MG63 (cell line): Measurements from ENCODE around the gene ADCYAP1. TPM values are rescaled to one million over a fixed set of nuclear protein-coding genes. Genes with fewer than 3 reads are reported as not detected.
"Not testable (repeated sequence)": the region's sequence is repeated elsewhere in the genome, so short reads cannot be mapped to it uniquely, and the experiment has no call there.

Source experiments
- DNase-seq: peaks from one replicate; pipeline ENCODE4 v3.0.0-alpha.2; 2020
- H3K27me3 ChIP-seq: fragments of 250-450 bp; sonication (Bioruptor Pico); 2 replicates; pipeline ENCODE4 v1.5.1; 2020; ENCODE audit warnings: mild to moderate bottlenecking, moderate library complexity
- H3K36me3 ChIP-seq: fragments of 250-450 bp; sonication (Bioruptor Pico); 2 replicates; pipeline ENCODE4 v1.5.1; 2020; ENCODE audit warnings: mild to moderate bottlenecking, moderate library complexity
- H3K4me3 ChIP-seq: fragments of 250-450 bp; sonication (Bioruptor Pico); 2 replicates; pipeline ENCODE4 v1.5.1; 2020; ENCODE audit warnings: mild to moderate bottlenecking, moderate library complexity
- H3K9me3 ChIP-seq: fragments of 250-450 bp; sonication (Bioruptor Pico); 2 replicates; pipeline ENCODE4 v1.5.1; 2020; ENCODE audit warnings: mild to moderate bottlenecking, moderate library complexity
- total RNA-seq: library from RNA; depleted of rRNA; stranded (reverse); fragments of >200 nt; shearing (Covaris generic); gene quantifications from 2 replicates; pipeline ENCODE4 v1.2.3, GENCODE V29; 2014; ENCODE audit warnings: low replicate concordance; rRNA removed

The ADCYAP1 gene
- 2.8 and 5.7 TPM in 2 replicates for total RNA-seq

DNA sequence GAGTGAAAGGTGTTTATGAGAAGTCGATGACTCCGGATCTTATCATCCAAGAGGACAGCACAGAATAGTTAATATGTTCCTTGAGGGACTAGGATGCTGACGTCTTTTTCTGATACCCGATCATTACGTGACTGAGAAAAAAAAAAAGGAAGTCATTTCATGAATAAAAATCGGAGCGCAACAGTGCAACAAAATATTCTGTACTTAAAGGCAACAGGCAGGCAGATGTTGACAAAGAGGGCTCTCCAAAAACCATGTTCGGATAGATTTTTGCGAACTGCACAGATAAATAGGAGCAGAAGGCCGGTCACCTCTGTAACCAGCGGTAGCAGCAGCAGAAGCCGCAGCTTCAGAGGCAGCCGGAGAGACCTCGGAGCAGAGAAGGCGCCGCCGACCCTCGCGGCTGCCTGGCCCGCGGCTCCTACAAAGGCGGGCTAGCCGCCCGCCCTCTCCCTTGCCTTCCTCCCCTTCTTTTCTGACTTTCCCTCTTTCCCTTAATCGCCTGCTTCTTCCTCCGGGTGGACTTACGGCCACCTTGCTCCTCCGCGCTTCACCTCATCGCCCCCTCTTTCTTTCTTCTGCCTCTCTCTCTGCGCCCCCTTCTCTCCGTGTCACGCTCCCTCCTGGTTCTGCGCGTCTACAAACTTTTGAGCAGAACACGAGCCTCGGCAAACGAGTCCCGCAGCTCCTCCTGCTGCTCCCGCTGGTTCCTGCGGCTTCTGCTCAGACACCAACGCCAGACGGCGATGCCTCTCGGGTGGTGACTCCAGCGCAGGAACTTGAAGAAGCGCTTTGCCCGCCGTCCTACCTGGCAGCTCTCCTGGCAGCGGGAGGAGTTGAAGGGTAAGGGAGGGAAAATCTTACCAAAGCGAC is at the start of gene ADCYAP1:
ADCYAP1 (plus strand) TSS at position 654 of the 873 bp plus-strand sequence. CDS start 516 bp downstream, outside the sequence.
- peaks cover 49% of the 10 kb centered on the region for H3K27me3 ChIP-seq
- H3K4me3 ChIP-seq: no peak within 1 kb of the TSS
- H3K9me3 ChIP-seq: peaks cover 3% of the 10 kb centered on the region; the same call in 1 of the 2 replicates
- no peaks in the 10 kb centered on the region for H3K36me3 ChIP-seq
- DNase-seq: no peak

GRCh38 chr18:857986-858385 is 46.7 kb upstream of the ADCYAP1 start:
- DNase-seq: peak; percentile 53
- Histone ChIP-seq H3K9me3 (no peaks in the 10 kb centered on the region), H3K27me3 (no peaks in the 10 kb centered on the region), H3K4me3 (no peak overlapping the region), H3K36me3 (no peaks in the 10 kb centered on the region)

- peak; percentile 61 for DNase-seq
- Histone ChIP-seq H3K36me3 (no peaks in the 10 kb centered on the region), H3K27me3 (no peaks in the 10 kb centered on the region)
These were observed 39.8 kb upstream of the ADCYAP1 start for GRCh38 chr18:864872-865273.

GRCh38 chr18:867257-867656 is 37.4 kb upstream of the ADCYAP1 start:
- no peaks in the 10 kb centered on the region for H3K9me3 ChIP-seq
- H3K36me3 ChIP-seq: no peaks in the 10 kb centered on the region
- no peak for DNase-seq
- H3K27me3 ChIP-seq: no peaks in the 10 kb centered on the region
- H3K4me3 ChIP-seq: no peak overlapping the region

More at GRCh38 chr18:864872-865273, 39.8 kb upstream of the ADCYAP1 start:
- no peak overlapping the region for H3K4me3 ChIP-seq
- no peaks in the 10 kb centered on the region for H3K9me3 ChIP-seq

DNA sequence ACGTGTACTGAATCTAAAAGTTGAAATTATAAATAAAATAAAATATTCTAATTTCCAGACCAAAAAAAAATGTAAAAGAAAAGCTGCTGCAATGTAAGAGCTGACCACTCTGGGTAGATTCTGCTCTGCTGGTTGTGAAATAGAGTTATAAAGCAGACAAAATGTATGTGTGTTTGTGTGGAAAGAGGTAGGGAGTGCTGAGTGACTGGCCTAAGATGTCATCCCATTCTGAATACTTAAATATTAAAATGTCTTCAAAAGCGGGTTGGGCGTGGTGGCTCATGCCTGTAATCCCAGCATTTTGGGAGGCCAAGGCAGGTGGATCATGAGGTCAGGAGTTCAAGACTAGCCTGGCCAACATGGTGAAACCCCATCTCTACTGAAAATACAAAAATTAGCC is 31.2 kb upstream of the ADCYAP1 start:
- not testable (repeated sequence) for DNase-seq, H3K27me3 ChIP-seq, H3K9me3 ChIP-seq, H3K4me3 ChIP-seq, H3K36me3 ChIP-seq

DNA sequence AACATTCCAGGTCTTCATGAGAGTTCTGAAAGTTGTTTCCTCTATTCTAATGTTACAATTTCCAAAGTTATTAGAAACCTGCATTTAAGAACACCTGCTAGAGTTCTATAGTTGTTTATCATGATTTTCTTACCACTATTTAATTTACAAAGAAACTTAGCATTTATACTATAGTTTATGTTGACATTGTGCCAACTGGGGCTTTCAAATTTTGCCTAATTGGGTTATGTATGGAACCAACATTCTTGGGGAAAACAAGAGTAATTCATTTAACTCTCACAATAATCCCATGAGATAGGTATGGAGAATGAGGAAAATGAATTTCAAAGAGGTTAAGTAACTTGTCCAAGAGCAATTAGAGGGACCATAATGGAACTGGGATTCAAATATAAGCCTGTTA is 28.8 kb upstream of the ADCYAP1 start:
- no peak for DNase-seq
- no peaks in the 10 kb centered on the region for H3K27me3 ChIP-seq
- no peak overlapping the region for H3K4me3 ChIP-seq
- no peaks in the 10 kb centered on the region for H3K9me3 ChIP-seq
- no peaks in the 10 kb centered on the region for H3K36me3 ChIP-seq

DNA sequence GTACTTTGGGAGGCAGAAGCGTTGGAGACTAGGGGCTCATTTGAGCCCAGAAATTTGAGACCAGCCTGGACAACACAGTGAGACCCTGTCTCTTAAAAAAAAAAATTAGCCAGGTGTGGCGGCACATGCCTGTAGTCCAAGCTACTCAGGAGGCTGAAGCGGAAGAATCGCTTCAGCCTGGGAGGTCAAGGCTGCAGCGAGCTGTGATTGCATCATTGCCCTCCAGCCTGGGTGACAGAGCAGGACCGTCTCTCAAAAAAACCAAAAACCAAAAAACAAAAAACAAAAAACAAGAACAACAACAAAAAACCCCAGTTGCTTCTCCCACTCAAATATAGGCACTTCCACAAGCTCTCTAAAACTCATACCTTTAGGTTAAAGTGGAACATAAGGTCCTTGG is 27.4 kb upstream of the ADCYAP1 start:
- no peaks in the 10 kb centered on the region for H3K36me3 ChIP-seq
- H3K4me3 ChIP-seq: no peak overlapping the region
- no peaks in the 10 kb centered on the region for H3K27me3 ChIP-seq
- no peaks in the 10 kb centered on the region for H3K9me3 ChIP-seq
- DNase-seq: no peak

- DNase-seq: no peak
- Histone ChIP-seq H3K27me3 (no peaks in the 10 kb centered on the region), H3K4me3 (no peak overlapping the region), H3K36me3 (no peaks in the 10 kb centered on the region), H3K9me3 (no peaks in the 10 kb centered on the region)
These were observed 18.6 kb upstream of the ADCYAP1 start for GRCh38 chr18:886076-886475.

DNA sequence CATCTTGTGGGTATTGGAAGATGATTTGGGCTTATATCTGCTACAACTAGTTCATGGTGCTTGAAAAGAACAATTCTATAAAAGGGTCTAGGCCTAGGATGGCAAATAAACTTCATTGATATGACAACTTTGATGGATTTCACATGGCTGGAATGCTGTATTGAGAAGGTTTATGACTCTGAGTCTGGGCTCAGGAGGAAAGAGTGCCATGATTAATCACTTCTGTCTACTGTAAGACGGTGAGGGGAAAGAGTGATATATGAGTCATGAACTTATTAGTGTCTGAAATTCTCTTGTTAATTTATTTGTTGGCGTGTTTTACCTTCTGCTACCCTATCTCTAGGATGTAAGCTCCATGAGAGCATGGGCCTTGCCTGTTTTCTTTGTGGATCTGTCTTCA is 17.0 kb upstream of the ADCYAP1 start:
- Histone ChIP-seq H3K27me3 (no peaks in the 10 kb centered on the region), H3K36me3 (no peaks in the 10 kb centered on the region), H3K4me3 (no peak overlapping the region), H3K9me3 (no peaks in the 10 kb centered on the region)
- DNase-seq: no peak

DNA sequence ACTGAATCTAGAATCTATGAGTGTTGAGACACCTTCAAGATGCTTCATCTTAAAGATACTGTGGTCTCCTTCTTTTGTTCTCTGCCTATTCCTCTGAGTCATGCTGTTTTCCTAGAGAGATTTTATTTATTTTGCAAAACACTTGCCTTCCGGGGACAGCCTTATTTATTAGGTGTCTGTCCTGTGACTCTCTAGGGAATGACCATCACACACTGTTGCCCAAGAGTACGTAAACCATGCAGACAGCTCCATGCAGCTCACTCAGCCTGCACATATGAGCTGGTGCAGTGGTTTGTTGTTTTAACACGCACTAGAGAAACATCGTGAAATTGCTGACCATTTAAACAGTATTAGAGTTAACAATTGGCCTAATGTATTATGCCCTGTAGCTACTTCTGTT is 12.4 kb upstream of the ADCYAP1 start:
- no peak for DNase-seq
- no peaks in the 10 kb centered on the region for H3K36me3 ChIP-seq
- H3K9me3 ChIP-seq: no peaks in the 10 kb centered on the region
- no peak overlapping the region for H3K4me3 ChIP-seq
- H3K27me3 ChIP-seq: no peaks in the 10 kb centered on the region

DNA sequence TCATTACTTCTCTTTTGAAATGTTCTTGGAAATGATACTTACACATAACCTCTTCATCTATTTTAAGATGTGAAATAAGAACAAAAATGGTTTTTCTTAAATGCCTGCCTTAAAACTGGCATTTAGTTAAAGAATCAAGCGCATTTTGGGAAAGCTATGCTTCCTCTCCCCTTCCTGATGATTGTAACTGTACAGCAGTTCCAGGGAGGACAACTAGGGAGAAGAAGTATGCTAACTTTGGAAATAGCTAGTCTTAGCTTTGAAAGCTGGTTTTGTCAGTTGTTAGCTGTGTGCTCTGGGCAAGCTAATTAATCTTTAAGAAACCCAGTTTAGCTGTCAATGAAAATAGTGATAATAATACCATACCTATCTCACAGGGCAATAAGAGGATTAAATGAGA is 8.4 kb upstream of the ADCYAP1 start:
- Histone ChIP-seq H3K27me3 (peaks cover 5% of the 10 kb centered on the region; the same call in 1 of the 2 replicates), H3K36me3 (no peaks in the 10 kb centered on the region), H3K9me3 (no peaks in the 10 kb centered on the region), H3K4me3 (no peak overlapping the region)
- DNase-seq: no peak

DNA sequence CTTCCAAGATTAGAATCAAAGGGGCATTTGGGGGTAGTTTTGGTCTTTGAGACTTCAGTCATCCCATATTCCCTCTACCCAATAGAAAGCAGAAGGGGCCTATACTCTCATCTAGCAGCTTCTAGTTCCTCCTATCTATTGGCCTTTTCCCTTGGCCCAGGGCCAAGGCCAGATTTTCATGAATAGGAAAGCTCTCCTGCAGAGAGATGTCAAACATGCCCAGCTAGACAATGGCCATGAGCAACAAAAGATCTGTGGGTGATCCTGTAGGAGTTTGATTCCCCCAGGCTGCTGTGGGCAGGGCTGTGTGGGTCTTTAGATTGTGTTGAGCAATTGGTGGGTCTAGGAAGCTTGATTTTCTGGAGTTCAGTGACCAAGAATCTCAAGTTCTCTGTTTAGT is 2.9 kb upstream of the ADCYAP1 start:
- H3K9me3 ChIP-seq: peaks cover 3% of the 10 kb centered on the region; the same call in 1 of the 2 replicates
- no peaks in the 10 kb centered on the region for H3K36me3 ChIP-seq
- no peak for DNase-seq

GRCh38 chr18:902229-902628 is 2.4 kb upstream of the ADCYAP1 start:
- DNase-seq: no peak
- H3K4me3 ChIP-seq: no peak overlapping the region
- no peaks in the 10 kb centered on the region for H3K36me3 ChIP-seq
- peaks cover 3% of the 10 kb centered on the region; the same call in 1 of the 2 replicates for H3K9me3 ChIP-seq
- peaks cover 42% of the 10 kb centered on the region for H3K27me3 ChIP-seq

More for the DNA sequence above, 2.9 kb upstream of the ADCYAP1 start:
- no peak overlapping the region for H3K4me3 ChIP-seq
- H3K27me3 ChIP-seq: peaks cover 39% of the 10 kb centered on the region

DNA sequence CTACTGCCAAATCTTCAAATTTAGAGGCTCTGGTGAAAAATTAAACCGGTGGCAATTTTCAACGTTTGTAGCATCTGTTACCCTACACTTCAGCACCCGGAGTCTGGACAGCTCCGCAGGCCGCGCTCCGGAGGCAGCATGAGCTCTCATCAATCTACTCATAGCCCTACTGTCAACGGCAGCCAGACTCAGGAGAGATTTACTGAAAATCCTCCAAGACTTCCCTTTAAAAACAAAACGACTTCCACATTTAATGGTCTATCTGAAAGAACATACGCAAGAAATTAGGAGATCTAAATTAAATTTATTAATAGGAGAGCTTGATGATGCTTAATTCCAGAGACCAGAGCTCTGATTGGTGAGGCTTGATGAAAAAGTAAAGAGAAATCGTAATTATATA is 970 bp upstream of the ADCYAP1 start:
- Histone ChIP-seq H3K36me3 (no peaks in the 10 kb centered on the region), H3K9me3 (peaks cover 3% of the 10 kb centered on the region; the same call in 1 of the 2 replicates), H3K4me3 (no peak overlapping the region), H3K27me3 (peaks cover 42% of the 10 kb centered on the region)
- peak; percentile 53 for DNase-seq

- Histone ChIP-seq H3K4me3 (no peak overlapping the region), H3K27me3 (peaks cover 50% of the 10 kb centered on the region), H3K9me3 (peaks cover 3% of the 10 kb centered on the region; the same call in 1 of the 2 replicates), H3K36me3 (no peaks in the 10 kb centered on the region)
- no peak for DNase-seq
These were observed 756 bp downstream of the ADCYAP1 start for GRCh38 chr18:905307-905947.

GRCh38 chr18:905948-906415 is 1.3 kb downstream of the ADCYAP1 start:
- H3K27me3 ChIP-seq: peaks cover 45% of the 10 kb centered on the region
- DNase-seq: no peak

GRCh38 chr18:906416-907114 is 1.9 kb downstream of the ADCYAP1 start:
- DNase-seq: no peak
- peaks cover 3% of the 10 kb centered on the region; the same call in 1 of the 2 replicates for H3K9me3 ChIP-seq
- peak overlapping the region; percentile 45 for H3K4me3 ChIP-seq
- no peaks in the 10 kb centered on the region for H3K36me3 ChIP-seq
- H3K27me3 ChIP-seq: peaks cover 45% of the 10 kb centered on the region

More at GRCh38 chr18:905948-906415, 1.3 kb downstream of the ADCYAP1 start:
- no peak overlapping the region; the same call in 1 of the 2 replicates for H3K4me3 ChIP-seq
- peaks cover 3% of the 10 kb centered on the region; the same call in 1 of the 2 replicates for H3K9me3 ChIP-seq
- no peaks in the 10 kb centered on the region for H3K36me3 ChIP-seq
